Cardiac fibroblast (primary cell): ENCODE measurements around the gene UBE2B.

ENCODE experiments used
- DNase-seq, 2 donors: peaks; one replicate each; pipeline versions ENCODE4 v3.0.0 to v3.0.0-alpha.2; 2010; ENCODE audit warnings: low read depth in 2 of 2
- H3K4me3 ChIP-seq, 2 donors: replicated peaks in 1 of 2; 1 replicate in 1 of 2; 2 replicates in 1 of 2; pipeline ENCODE4 v1.5.1; 2011; ENCODE audit warnings: low read depth in 2 of 2, low read length in 2 of 2, mild to moderate bottlenecking in 2 of 2, moderate library complexity in 1 of 2
- CTCF ChIP-seq: IDR thresholded peaks from one replicate; pipeline ENCODE4 v1.5.1; 2011; ENCODE audit warnings: low read depth, mild to moderate bottlenecking, low read length, inconsistent platforms

Gene UBE2B

GRCh38 chr5:134427540-134428041 is 56.2 kb downstream of the UBE2B start:
- TF ChIP-seq CTCF: no peak
- no peak overlapping the region for H3K4me3 ChIP-seq
- DNase-seq: no peak

- DNase-seq: no peak
- H3K4me3 ChIP-seq: no peak overlapping the region
- TF ChIP-seq CTCF: no peak
Measured at GRCh38 chr5:134430001-134430569, 58.7 kb downstream of the UBE2B start.

GRCh38 chr5:134432174-134432573 is 60.8 kb downstream of the UBE2B start:
- no peak overlapping the region for H3K4me3 ChIP-seq
- no peak for TF ChIP-seq CTCF
- no peak for DNase-seq

GRCh38 chr5:134432677-134433359 is 61.4 kb downstream of the UBE2B start:
- no peak for TF ChIP-seq CTCF
- DNase-seq: peak; percentile 16 to 73
- no peak overlapping the region for H3K4me3 ChIP-seq

GRCh38 chr5:134435560-134435959 is 64.2 kb downstream of the UBE2B start:
- DNase-seq: peak in 1 of 2 donors; percentile 89
- no peak for TF ChIP-seq CTCF
- H3K4me3 ChIP-seq: no peak overlapping the region

GRCh38 chr5:134436523-134437339 is 65.4 kb downstream of the UBE2B start:
- DNase-seq: peak; percentile 77 to 97

More at GRCh38 chr5:134436523-134437339, 65.4 kb downstream of the UBE2B start:
- no peak for TF ChIP-seq CTCF
- peak overlapping the region in 1 of 2 donors; percentile 13 for H3K4me3 ChIP-seq
